Osteoblast (primary cell): ENCODE results near the gene ONECUT2. TPM values are rescaled to one million over a fixed set of nuclear protein-coding genes. Genes with fewer than 3 reads are reported as not detected.

Source experiments
- DNase-seq: peaks from one replicate; pipeline ENCODE4 v3.0.0; 2011; ENCODE audit warnings: low spot score, mixed read lengths; ENCODE audit not compliant: insufficient read length; ENCODE audit errors: missing footprints
- H2AFZ ChIP-seq: 2 replicates; pipeline ENCODE4 v1.6.0; 2011; ENCODE audit warnings: mild to moderate bottlenecking, low read length
- H3K27ac ChIP-seq: 2 replicates; pipeline ENCODE4 v1.5.1; 2011; ENCODE audit warnings: mild to moderate bottlenecking, low read depth, low read length, moderate library complexity
- H3K27me3 ChIP-seq: 2 replicates; pipeline ENCODE4 v1.6.0; 2012; ENCODE audit warnings: mild to moderate bottlenecking, control low read depth, inconsistent platforms, low read length, moderate library complexity; ENCODE audit not compliant: insufficient read depth
- H3K36me3 ChIP-seq: 2 replicates; pipeline ENCODE4 v1.5.1; 2011; ENCODE audit warnings: mild to moderate bottlenecking, low read length, control low read depth, moderate library complexity; ENCODE audit not compliant: insufficient read depth
- H3K4me1 ChIP-seq: 2 replicates; pipeline ENCODE4 v1.5.1; 2011; ENCODE audit warnings: mild to moderate bottlenecking, low read length, control low read depth, moderate library complexity; ENCODE audit not compliant: insufficient read depth
- H3K4me2 ChIP-seq: 2 replicates; pipeline ENCODE4 v1.6.0; 2011; ENCODE audit warnings: mild to moderate bottlenecking, low read length; ENCODE audit not compliant: insufficient read depth
- H3K4me3 ChIP-seq: fragments of 200-600 bp; sonication (generic); 3 replicates; pipeline ENCODE4 v1.5.1; 2012; ENCODE audit warnings: mild to moderate bottlenecking, low read length, inconsistent platforms; ENCODE audit not compliant: insufficient read depth
- H3K79me2 ChIP-seq: 2 replicates; pipeline ENCODE4 v1.6.0; 2012; ENCODE audit warnings: mild to moderate bottlenecking, low read length, control low read depth, inconsistent platforms; ENCODE audit not compliant: insufficient read depth
- H3K9me3 ChIP-seq: 2 replicates; pipeline ENCODE4 v1.5.1; 2011; ENCODE audit warnings: low read depth, low read length, control low read depth
- H4K20me1 ChIP-seq: 2 replicates; pipeline ENCODE4 v1.6.0; 2012; ENCODE audit warnings: mild to moderate bottlenecking, low read length, control low read depth; ENCODE audit not compliant: insufficient read depth
- total RNA-seq: library from RNA; depleted of rRNA; stranded (reverse); fragments of >200 nt; gene quantifications from 2 replicates; pipeline ENCODE4 v1.2.3, GENCODE V29; 2012
- TF ChIP-seq, protein P1 (sequence below): IDR thresholded peaks from 2 replicates; pipeline ENCODE4 v1.5.1; 2011; ENCODE audit warnings: mild to moderate bottlenecking, low read depth, low read length, moderate library complexity; ENCODE audit errors: extremely low read depth

Gene ONECUT2
- total RNA-seq, 1 donor, result under 0.01 TPM

DNA sequence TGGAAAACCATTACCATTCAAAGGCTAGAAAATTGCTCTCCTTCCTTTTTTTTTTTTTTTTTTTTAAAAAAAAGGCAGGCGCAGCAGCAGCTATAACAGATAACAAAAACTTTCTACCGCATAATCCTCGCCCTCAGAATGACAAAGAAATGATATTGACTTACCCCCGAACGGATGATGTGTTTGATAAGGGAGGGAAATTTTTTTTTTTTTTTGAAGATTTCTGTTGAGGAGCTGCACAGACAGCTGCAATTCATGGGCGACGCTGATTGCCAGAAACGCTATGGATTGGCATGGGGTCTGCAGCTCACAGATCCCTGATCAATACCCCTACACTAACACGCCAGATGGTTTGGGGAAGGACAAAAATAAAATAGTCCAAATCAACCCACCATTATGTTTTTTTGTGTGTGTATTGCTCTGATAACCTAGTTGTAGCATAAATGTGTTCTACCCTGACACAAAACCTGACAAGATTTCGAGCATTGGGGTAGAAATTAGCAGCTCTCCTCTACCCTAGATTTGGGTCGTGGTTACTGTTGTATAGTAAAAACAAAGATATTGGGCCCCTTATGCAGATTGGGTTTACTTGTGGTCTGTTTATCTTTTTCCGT, 3.6 kb upstream of the ONECUT2 start:
- no peak for DNase-seq
- Histone ChIP-seq H3K4me1 (no peaks in the 10 kb centered on the region), H3K9me3 (no peaks in the 10 kb centered on the region), H3K27ac (no peak overlapping the region), H3K79me2 (no peaks in the 10 kb centered on the region), H2AFZ (no peak overlapping the region), H3K4me2 (no peak overlapping the region), H3K36me3 (no peaks in the 10 kb centered on the region), H3K27me3 (peaks cover 94% of the 10 kb centered on the region), H4K20me1 (no peaks in the 10 kb centered on the region), H3K4me3 (no peak overlapping the region)
- TF ChIP-seq, protein P1, sequence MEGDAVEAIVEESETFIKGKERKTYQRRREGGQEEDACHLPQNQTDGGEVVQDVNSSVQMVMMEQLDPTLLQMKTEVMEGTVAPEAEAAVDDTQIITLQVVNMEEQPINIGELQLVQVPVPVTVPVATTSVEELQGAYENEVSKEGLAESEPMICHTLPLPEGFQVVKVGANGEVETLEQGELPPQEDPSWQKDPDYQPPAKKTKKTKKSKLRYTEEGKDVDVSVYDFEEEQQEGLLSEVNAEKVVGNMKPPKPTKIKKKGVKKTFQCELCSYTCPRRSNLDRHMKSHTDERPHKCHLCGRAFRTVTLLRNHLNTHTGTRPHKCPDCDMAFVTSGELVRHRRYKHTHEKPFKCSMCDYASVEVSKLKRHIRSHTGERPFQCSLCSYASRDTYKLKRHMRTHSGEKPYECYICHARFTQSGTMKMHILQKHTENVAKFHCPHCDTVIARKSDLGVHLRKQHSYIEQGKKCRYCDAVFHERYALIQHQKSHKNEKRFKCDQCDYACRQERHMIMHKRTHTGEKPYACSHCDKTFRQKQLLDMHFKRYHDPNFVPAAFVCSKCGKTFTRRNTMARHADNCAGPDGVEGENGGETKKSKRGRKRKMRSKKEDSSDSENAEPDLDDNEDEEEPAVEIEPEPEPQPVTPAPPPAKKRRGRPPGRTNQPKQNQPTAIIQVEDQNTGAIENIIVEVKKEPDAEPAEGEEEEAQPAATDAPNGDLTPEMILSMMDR, result no peak

DNA sequence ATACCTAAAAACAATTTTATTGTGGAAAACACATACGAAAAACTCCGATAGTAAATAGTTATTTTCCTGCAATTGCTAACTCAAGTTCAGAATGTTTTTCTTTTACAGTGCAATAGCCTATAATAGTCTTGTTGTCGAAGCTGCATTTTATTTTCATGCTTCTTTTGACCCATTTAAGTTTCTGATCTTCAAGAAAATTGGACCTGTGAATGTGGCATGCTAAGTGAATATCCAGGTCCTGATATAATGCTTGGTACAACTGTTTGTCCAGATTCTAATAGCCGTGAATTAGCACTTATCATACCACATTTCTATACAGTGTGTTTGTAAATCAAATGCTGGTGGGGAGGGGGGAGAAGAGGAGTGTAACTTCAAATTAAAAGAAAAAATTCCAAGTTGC, 3.0 kb upstream of the ONECUT2 start:
- H3K36me3 ChIP-seq, result no peaks in the 10 kb centered on the region
- no peak overlapping the region for H3K4me2 ChIP-seq
- H3K4me3 ChIP-seq, result no peak overlapping the region
- TF ChIP-seq, protein P1, result no peak
- peaks cover 94% of the 10 kb centered on the region for H3K27me3 ChIP-seq
- no peak overlapping the region for H2AFZ ChIP-seq
- H3K9me3 ChIP-seq, result no peaks in the 10 kb centered on the region
- no peaks in the 10 kb centered on the region for H3K79me2 ChIP-seq
- no peak overlapping the region for H3K27ac ChIP-seq
- no peaks in the 10 kb centered on the region for H4K20me1 ChIP-seq
- DNase-seq, result no peak
- no peaks in the 10 kb centered on the region for H3K4me1 ChIP-seq

DNA sequence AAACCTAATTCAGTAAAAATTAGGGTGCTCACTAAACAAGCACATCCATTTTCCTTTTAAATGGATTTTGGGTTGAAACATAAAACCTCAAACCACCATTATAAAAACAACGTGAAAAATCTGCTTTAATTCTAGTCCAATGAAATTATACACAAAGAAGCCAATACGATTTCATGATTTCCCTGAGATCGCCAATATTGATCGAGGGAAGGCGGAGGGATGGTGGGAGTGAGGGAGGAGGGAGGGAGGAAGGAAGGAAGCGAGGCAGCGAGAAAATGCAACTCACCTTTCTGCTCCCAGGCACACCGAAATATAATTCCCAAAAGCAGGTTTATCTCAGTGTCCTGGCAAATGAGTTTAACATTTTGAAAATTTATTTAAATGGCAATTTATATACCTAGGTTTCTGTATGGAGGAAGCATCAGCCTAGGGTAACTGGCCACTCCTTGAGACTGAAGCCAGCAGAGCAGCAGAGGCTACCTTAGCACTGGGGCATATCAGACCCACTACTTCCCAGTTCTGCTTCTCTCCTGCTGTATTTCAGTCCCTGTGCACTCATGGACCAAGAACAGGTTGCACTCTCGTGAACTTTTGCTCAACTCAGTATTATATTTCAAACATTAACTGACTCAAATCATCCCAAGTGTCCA, 2.3 kb upstream of the ONECUT2 start:
- no peaks in the 10 kb centered on the region for H3K79me2 ChIP-seq
- no peaks in the 10 kb centered on the region for H3K9me3 ChIP-seq
- no peak overlapping the region for H2AFZ ChIP-seq
- TF ChIP-seq, protein P1, result no peak
- no peak overlapping the region for H3K4me3 ChIP-seq
- H3K27me3 ChIP-seq, result peaks cover 94% of the 10 kb centered on the region
- no peak overlapping the region for H3K4me2 ChIP-seq
- H3K36me3 ChIP-seq, result no peaks in the 10 kb centered on the region
- no peak for DNase-seq
- no peaks in the 10 kb centered on the region for H3K4me1 ChIP-seq
- H3K27ac ChIP-seq, result no peak overlapping the region
- no peaks in the 10 kb centered on the region for H4K20me1 ChIP-seq

DNA sequence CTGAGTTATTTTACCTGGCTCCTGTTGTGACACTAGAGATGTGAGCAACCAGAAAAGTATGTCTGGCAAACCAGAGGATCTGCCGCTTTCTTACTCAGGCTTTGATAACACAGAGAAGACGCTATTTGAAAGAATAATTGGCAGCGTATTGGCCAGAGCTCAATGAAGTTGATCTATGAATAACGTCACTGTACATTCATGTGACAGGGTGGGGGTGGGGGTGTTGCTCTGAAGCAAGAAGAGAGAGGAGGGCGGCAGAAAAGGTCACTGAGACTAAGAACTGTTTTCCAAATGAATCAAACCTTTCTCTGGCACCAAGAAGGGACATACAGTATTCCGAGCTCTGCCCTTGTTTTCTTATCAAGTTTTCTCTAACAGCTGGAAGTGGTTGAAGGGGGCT, 1.7 kb upstream of the ONECUT2 start:
- TF ChIP-seq, protein P1, result no peak
- H3K4me3 ChIP-seq, result no peak overlapping the region
- H3K4me2 ChIP-seq, result no peak overlapping the region
- H3K9me3 ChIP-seq, result no peaks in the 10 kb centered on the region
- no peak for DNase-seq
- peaks cover 5% of the 10 kb centered on the region for H3K4me1 ChIP-seq
- no peak overlapping the region for H3K27ac ChIP-seq
- peaks cover 94% of the 10 kb centered on the region for H3K27me3 ChIP-seq
- no peaks in the 10 kb centered on the region for H3K36me3 ChIP-seq
- no peaks in the 10 kb centered on the region for H4K20me1 ChIP-seq
- H2AFZ ChIP-seq, result no peak overlapping the region
- no peaks in the 10 kb centered on the region for H3K79me2 ChIP-seq
